CD4-positive, alpha-beta T cell treated with Interleukin-15 for 1 hour (primary cell): ENCODE measurements around the gene P2RY2.
"Not testable (repeated sequence)": the region's sequence is repeated elsewhere in the genome, so short reads cannot be mapped to it uniquely, and the experiment has no call there.

Source experiments
- DNase-seq: peaks from one replicate; pipeline ENCODE4 v3.0.0-alpha.2; 2020

Gene P2RY2

DNA sequence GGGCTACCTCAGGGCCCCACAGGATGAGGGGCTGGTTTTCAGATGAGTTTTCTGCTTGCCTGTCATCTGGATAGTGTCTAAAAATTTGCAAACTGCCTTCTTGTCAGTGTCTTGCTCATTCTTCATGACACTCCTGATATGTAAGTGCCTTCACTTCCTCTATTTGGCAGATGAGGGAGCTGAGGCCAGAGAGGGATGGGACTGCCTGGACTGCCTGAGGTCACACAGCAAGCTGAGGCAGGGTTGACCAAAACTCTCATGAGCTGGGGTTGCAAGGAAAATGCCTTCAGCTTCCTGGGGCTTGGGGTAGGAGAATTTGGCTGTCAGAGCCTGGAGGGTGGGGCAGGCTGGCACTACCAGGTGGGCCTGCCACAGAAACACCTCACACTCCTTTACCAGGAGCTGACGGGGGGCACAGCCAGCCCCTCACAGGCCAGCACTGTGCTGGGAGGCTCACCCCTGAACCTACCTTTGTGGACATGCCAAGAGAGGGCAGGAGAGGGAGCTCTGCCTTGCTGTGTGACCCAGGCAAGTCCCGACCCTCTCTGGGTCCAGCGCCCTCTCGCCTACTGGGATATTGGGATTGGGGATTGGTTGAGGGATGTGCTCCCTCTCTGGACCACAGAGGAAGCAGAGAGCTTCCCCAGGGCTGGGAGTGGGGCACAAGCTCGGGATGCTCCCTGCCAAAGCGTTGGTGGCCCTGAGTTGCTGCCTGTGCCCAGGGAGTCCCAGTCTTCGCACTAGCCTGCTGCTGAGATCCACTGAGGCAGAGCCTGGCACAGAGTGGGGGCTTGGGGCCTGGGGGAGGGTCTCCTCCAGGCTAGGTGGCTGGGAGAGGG is 52.2 kb downstream of the P2RY2 start:
- no peak for DNase-seq

DNA sequence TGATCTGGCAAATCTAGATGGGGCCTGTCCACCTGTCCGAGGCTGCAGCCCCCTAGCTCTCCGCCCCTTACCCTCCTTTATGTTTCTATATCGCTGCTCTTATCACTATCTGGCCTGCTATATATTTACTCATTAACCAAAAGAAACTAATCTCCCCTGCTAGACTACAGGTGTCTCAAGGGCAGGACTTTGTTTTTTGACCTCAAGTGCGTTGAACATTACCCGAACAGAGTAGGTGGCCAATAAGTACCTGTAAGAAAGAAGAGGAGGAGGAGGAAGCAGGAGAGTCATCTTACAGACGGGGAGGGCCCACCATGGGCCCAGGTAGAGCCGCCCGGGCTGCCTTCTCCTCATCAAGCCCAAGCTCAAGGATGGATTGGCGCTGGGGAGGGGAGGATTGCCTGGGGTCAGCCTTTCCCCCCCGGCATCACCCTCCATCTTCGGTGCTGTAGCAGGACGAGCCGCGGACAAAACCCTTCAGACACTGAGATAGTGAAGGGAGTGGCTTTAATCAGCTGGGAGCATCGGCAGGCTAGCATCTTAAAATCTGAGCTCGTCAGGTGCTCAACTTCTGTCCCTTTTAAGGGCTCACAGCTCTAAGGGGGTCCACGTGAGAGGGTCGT is 52.9 kb downstream of the P2RY2 start:
- no peak for DNase-seq

- DNase-seq: not testable (repeated sequence)
Measured at GRCh38 chr11:73271478-73271865, 53.4 kb downstream of the P2RY2 start.

- DNase-seq: peak; percentile 58
Measured at GRCh38 chr11:73271936-73272679, 54.0 kb downstream of the P2RY2 start, which contains the start of gene P2RY6. Gene P2RY6 (plus strand): TSS chr11:73272338. CDS start chr11:73296519, 24,181 bp downstream.

DNA sequence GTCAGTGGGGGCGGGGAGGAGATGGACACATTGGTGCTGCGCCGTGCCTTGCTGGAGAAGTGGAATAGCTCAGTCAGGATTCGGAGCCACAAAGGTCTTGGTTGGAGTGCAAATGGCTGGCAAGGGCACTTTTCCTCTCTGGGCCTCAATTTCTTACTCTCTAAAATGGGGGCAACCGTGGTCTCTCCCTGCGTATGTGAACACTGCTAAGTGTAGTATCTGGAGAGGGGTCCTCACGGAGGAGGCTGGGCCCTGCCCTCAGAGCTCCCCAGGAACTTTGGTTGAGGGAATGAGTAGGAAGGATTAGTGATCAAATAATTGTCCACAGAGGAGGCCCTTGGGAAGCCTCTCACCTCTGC is 54.6 kb downstream of the P2RY2 start:
- no peak for DNase-seq

DNA sequence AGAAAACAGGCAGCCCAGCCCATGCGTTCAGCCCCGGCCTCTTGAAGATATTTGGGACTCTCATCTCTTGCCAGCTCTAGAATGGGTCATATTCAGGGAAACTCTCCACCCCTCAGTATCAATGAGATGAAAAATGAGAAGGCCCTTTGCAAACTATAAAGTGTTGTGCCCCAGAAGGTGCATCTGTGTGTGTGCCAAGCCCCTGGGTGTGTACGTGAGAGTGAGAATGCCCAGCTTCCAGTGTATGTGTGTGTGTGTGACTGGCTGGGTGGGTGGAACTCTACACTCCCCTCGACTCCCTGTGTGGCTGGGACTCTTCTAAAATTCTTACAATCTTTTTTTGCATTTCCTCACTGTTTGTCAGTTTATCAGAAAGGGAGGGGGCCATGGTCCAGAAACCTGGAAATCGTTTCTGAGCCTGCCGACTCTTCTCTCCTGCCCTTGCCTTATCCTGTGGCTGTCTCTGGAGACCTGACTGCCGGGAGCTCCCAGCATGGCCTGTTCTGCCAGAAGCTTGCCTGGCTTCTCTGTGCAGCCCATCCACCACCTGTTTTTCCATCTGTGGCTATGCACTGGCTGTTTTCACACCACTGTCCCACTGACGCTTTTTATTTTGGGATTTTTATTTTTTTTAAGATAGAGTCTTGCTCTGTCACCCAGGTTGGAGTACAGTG is 55.3 kb downstream of the P2RY2 start:
- DNase-seq: no peak

DNA sequence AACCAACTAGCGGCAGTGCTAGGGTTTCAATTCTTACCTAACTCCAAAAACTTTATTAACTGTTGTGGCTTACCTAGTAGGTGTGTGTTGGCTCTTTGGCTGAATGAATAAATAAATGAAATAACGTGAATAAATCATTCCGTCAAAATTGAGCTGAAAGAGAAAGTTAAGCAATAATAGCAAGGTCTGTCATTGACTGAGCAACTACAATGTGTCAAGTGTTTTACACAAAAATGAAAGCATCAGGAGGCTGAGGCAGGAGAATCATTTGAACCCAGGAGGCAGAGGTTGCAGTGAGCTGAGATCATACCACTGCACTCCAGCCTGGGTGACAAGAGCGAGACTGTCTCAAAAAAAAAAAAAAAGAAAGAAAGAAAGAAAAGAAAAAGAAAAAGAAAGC is 56.1 kb downstream of the P2RY2 start:
- not testable (repeated sequence) for DNase-seq

- DNase-seq: no peak
Measured at GRCh38 chr11:73274722-73275380, 56.8 kb downstream of the P2RY2 start.

DNA sequence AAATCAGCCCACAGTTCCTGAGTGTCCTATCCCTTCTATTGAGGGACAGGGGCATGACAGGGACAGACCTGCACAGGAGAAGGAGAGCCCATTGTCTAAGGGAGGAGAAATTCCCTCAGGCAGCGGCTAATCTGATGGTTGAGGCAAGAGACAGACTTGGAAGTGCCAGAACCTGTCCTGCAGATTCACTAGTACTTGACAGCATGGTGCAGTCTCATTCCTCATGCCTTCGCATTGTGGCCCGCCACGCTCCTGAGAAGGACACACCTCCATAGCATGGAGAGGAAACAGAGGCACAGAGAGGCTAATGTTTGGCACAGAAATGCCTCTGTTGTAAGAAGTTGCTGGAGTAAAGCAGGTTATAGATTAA is 57.3 kb downstream of the P2RY2 start:
- DNase-seq: no peak

DNA sequence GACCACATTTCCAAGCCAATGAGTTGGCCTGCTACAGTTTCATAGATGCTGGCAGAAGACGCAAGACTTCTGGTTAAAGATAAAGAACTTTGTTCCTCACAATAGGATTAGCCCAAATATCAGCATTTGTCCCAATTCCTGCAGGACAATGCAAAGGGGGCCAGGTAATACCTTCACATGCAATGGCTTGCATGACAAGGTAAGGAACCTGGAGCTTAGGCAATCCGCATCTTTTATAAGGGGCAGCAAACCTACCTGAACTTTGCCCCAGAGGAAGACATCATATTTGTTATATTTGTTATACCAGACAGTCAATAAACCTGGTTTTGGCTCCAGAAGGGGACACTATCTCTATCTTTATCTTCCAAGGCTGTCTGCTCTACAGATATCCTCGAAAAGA is 59.4 kb downstream of the P2RY2 start:
- no peak for DNase-seq

DNA sequence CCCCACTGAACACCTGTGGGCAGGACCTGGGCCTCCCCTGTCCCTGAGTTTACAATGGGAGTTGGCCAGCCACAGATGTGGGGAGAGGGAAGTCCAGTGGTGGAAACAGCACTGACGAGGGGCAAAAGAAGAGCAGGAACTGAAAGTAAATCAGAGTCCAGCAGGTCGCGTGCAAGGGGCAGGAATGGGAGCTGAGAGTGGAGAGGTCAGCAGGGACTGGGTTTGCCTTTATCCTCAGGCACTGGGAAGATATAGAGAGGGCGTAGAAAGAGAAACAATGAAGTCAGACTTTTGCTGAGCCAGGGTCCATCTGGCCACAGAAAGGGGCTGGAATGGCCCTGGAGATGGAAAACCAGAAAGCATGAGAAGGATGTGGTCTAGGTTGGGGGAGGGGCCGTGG is 62.5 kb downstream of the P2RY2 start:
- no peak for DNase-seq

- DNase-seq: no peak
Measured at GRCh38 chr11:73281201-73281741, 63.2 kb downstream of the P2RY2 start.

DNA sequence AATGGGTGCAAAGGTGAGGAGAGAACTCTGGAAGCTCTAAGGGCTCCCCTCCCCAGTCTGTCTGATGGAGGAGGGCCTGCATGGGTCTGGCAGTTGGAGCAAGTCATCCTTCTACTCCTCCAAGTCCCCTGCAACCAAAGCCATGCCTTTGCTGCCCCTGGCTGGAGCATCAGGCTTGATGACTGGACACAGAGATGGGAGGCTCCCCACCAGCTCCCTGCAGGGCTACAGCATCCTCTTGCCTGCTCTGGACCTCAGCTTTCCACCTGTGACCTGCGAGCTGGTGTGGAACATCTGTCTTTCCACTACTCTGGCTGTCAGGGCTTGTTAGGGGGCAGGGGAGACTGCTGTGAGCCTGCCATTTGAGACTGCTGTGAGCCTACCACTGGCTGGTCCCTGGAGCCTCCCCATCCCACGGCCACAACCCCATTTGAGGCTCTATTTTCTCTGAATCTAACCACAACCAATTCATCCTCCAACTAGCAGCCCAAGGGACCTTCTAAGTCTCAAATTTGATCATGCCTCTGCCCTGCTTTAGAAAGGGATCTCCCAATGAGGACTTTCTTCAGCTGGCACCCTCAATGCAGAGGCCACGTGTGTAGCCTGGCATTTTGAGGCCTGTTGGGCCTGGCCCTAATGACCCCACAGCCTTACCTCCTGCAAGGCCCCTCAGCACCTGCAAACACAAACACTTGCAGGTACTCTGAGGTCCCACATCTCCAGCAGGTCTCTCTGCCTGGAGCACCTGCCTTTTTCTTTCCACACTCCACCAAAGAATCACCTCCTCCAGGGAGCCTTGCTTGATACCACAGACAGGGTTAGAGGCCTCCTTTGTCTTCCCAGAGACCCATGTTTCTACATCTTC is 63.9 kb downstream of the P2RY2 start:
- DNase-seq: no peak

DNA sequence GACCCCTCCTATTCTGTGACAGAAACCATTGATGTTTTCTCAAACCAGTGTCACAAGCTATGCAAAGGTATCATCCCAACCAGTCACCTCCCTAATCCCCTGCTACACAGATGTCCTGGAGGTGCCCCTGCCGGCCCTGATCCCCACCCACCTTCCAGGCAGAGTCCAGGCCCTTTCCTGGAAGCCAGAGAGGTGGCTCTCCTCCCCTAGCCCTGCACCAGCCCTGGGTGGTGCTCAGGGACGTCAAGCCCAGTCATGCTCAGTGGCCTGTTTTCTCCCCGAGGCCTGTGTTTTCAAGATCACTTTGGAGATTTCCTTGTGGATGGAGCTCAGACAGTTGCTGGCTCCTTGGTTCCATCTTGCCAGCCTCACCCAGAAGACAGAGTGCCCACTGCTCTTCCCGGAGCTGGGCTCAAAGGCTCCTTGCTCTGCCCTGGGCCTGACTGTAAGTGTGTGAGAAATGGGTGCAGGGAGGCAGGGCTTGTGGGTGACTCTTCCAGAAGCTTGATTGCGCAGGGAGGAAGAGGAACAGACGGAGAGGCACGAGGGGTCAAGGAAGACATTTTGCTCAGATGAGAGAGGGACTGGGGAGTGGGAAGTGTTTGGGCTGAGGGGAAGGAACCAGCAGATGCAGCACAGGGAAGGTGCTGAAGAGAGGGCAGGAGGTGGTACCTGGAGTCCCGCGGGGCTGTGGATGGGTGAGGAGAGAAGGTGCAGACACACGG is 65.4 kb downstream of the P2RY2 start:
- peak; percentile 34 for DNase-seq

DNA sequence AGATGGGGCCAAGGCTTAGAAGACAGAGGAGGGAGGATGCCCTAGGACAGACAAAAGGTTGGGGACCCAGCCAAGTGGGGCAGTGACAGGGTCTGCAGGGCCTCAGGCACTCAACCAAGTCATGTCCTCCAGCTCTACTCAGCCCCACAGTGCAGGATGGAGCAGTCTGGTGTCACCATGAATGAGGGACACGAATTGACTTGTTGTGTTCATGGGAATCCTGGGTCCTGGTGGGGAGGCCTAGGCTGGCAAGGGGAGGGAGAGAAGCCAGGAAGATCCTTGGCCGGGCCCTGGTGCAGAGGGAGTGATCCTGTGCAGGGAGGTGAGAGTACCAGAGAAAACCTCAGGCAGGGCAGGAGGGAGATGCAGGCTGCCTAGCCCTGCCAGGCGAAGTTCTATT is 66.0 kb downstream of the P2RY2 start:
- DNase-seq: no peak

GRCh38 chr11:73285721-73286120 is 67.6 kb downstream of the P2RY2 start:
- no peak for DNase-seq
